OCI-LY3 (cell line): ENCODE measurements around the gene SLC25A33.

ENCODE experiments used
- EZH2phosphoT487 ChIP-seq: fragments of 200-600 bp; shearing (Covaris generic); IDR thresholded peaks from 2 replicates; pipeline ENCODE4 v1.6.1; 2018; ENCODE audit warnings: antibody characterized with exemption, mixed run types, low read depth
- TF ChIP-seq, protein P1 (sequence below): fragments of 200-600, 300-600 bp; sonication (generic); IDR thresholded peaks from 2 replicates; pipeline ENCODE4 v1.5.1; 2014; ENCODE audit warnings: antibody characterized with exemption, low read length, low read depth

DNA sequence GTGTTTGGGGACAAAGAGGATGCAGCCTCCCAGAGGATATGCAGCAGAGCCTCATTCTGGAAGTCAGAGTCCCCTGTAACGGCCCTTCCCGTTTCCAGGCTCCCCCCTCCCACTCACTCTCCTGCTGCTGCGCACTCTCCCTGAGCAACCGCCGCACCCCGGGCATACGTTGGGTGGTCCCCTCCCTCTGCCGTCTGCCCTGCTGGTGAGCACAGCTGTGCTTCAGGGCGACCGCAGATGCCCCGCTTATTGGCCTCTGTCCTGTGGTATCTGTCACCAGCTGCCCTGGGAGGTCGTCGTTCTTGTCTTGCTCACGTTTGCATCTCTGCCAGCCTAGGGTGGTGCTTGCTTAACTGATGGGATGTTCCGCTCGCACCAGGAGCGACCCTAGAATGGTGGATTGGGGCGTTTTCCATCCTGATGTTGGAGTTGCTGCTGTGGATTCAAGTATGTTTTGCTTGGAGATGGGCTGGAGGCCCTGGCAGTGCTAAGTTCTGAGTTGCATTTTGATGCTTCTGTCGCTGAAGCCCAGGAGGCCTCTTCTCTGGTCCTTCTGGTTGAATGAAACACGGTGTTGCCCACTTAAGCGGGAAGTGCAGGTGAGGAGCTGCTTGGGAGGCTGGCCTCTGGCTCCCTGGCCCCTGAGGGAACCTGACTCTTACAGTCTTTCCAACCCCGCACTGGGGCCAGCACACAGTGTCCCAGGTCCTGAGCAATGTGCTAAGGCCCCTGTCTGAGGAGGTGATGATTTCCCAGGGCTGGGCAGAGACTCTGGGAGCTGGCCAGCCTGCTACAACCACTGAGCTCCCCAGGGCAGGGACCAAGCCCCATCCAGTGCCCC, 52.6 kb downstream of the SLC25A33 start:
- TF ChIP-seq, protein P1, sequence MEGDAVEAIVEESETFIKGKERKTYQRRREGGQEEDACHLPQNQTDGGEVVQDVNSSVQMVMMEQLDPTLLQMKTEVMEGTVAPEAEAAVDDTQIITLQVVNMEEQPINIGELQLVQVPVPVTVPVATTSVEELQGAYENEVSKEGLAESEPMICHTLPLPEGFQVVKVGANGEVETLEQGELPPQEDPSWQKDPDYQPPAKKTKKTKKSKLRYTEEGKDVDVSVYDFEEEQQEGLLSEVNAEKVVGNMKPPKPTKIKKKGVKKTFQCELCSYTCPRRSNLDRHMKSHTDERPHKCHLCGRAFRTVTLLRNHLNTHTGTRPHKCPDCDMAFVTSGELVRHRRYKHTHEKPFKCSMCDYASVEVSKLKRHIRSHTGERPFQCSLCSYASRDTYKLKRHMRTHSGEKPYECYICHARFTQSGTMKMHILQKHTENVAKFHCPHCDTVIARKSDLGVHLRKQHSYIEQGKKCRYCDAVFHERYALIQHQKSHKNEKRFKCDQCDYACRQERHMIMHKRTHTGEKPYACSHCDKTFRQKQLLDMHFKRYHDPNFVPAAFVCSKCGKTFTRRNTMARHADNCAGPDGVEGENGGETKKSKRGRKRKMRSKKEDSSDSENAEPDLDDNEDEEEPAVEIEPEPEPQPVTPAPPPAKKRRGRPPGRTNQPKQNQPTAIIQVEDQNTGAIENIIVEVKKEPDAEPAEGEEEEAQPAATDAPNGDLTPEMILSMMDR, result no peak
- no peak for TF ChIP-seq EZH2phosphoT487
